Esophagus squamous epithelium (tissue), 5 donors: ENCODE results near the gene SMTN. TPM values are rescaled to one million over a fixed set of nuclear protein-coding genes. Genes with fewer than 3 reads are reported as not detected.

ENCODE experiments used
- DNase-seq: peaks from one replicate; lab custom pipeline; 2025; lab: John Stamatoyannopoulos, UW
- H3K27ac ChIP-seq, 4 donors: fragments of 200-600 bp; sonication (generic); one replicate each; pipeline ENCODE4 v1.5.1; 2016 to 2019; ENCODE audit warnings: mild to moderate bottlenecking in 1 of 4
- H3K27me3 ChIP-seq, 4 donors: fragments of 200-600 bp; sonication (generic); 1 replicate in 3 of 4; 2 replicates in 1 of 4; pipeline versions ENCODE4 v1.5.1 to v1.6.0; 2017 to 2021; ENCODE audit warnings: antibody characterized with exemption in 1 of 4
- H3K36me3 ChIP-seq, 3 donors: fragments of 200-600 bp; sonication (generic); one replicate each; pipeline ENCODE4 v1.5.1; 2016 to 2019
- H3K4me1 ChIP-seq, 3 donors: fragments of 200-600 bp; sonication (generic); one replicate each; pipeline ENCODE4 v1.5.1; 2017 to 2019
- H3K4me3 ChIP-seq, 4 donors: fragments of 200-600 bp; sonication (generic); 1 replicate in 3 of 4; 2 replicates in 1 of 4; pipeline ENCODE4 v1.5.1; 2016 to 2019; ENCODE audit warnings: mild to moderate bottlenecking in 2 of 4, moderate library complexity in 1 of 4
- H3K9me3 ChIP-seq, 3 donors: fragments of 200-600 bp; sonication (generic); one replicate each; pipeline ENCODE4 v1.5.1; 2016 to 2019
- POLR2A ChIP-seq, 4 donors: fragments of 450-650 bp; IDR thresholded peaks; one replicate each; pipeline ENCODE4 v1.6.1; 2017; ENCODE audit warnings: antibody characterized with exemption in 4 of 4, mild to moderate bottlenecking in 4 of 4, moderate library complexity in 3 of 4
- WGBS, 2 donors: methylation state at CpG; one replicate each; pipeline ENCODE4 v1.1.5; 2018; 5-methylcytosine and 5-hydroxymethylcytosine counted together
- intact Hi-C: fragments of 100-400 bp; cut with DNase I; formaldehyde crosslinking; loops from one replicate; pipeline ENCODE4 v1.15.0; 2022
- total RNA-seq, 4 donors: library from RNA; depleted of rRNA; stranded (reverse); fragments of >200 nt; gene quantifications; one replicate each; pipeline ENCODE4 v1.1.0, GENCODE V29; 2016
- TF ChIP-seq, protein P1 (sequence below), 6 experiments: fragments of 450-650 bp in 4 of 6; fragments of 200-600 bp in 2 of 6; sonication (generic) in 2 of 6; IDR thresholded peaks; one replicate each; pipeline ENCODE4 v1.5.1; 2016 to 2019; ENCODE audit warnings: antibody characterized with exemption in 6 of 6, mild to moderate bottlenecking in 4 of 6, moderate library complexity in 4 of 6
- donor health status: DM: yes; HTN: yes; CAD: no.

Gene SMTN
- total RNA-seq, 4 donors from 2014 or later = 28.2 to 158 (median 45.8) TPM

DNA sequence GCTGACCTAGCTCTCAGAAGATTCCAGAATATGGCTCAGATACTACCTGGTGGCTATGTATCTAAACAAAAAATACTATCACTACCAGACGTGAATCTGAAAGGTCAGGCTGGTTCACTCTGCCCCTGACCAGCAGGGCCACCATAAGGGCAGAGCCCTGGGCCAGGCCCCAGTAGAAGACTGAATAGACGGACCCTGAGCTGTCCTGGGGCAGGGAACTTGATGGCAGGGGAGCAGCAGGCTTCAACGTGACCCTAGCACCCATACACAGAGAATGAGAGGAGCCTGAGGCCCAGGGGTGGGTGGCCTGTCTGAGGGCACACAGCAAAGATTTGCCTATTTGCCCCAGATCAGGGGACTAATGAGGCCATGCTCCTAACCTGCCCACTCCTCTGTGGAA lies 72.2 kb downstream of the SMTN start:
- no peak for DNase-seq
- Histone ChIP-seq H3K27ac (peak overlapping the region in 2 of 4 donors; percentile 77 to 81), H3K36me3 (no peaks in the 10 kb centered on the region), H3K27me3 (no peaks in the 10 kb centered on the region), H3K4me1 (peaks cover 10 to 32% (median 11%) of the 10 kb centered on the region in 3 donors), H3K4me3 (no peak overlapping the region), H3K9me3 (no peaks in the 10 kb centered on the region)
- intact Hi-C loops = no loop called here
- TF ChIP-seq, protein P1, sequence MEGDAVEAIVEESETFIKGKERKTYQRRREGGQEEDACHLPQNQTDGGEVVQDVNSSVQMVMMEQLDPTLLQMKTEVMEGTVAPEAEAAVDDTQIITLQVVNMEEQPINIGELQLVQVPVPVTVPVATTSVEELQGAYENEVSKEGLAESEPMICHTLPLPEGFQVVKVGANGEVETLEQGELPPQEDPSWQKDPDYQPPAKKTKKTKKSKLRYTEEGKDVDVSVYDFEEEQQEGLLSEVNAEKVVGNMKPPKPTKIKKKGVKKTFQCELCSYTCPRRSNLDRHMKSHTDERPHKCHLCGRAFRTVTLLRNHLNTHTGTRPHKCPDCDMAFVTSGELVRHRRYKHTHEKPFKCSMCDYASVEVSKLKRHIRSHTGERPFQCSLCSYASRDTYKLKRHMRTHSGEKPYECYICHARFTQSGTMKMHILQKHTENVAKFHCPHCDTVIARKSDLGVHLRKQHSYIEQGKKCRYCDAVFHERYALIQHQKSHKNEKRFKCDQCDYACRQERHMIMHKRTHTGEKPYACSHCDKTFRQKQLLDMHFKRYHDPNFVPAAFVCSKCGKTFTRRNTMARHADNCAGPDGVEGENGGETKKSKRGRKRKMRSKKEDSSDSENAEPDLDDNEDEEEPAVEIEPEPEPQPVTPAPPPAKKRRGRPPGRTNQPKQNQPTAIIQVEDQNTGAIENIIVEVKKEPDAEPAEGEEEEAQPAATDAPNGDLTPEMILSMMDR (IDR thresholded peaks at IDR 0.05) = no peak
- no peak for TF ChIP-seq POLR2A (IDR thresholded peaks at IDR 0.05)
- 64 to 100% methylated on average over 1 to 3 of the region's 3 CpGs for WGBS, 2 donors

Other genes starting within 250 kb of the SMTN start
- 10 to 100 TPM in 3 of 4 donors, 1 to 10 TPM in 1; 9.5 to 24.0 (median 13.1) TPM for gene MORC2, start 112.5 kb upstream of the SMTN start, total RNA-seq
- 10 to 100 TPM; 27.9 to 63.1 (median 41.5) TPM for gene TUG1, start 112.1 kb upstream of the SMTN start, total RNA-seq
- 100 to 1,000 TPM in 2 of 4 donors, 10 to 100 TPM in 2; 13.3 to 291 (median 67.6) TPM for gene SELENOM, start 26.2 kb downstream of the SMTN start, total RNA-seq
- 1 to 10 TPM in 2 of 4 donors, under 1 TPM in 2; 0.22 to 2.4 (median 0.84) TPM for gene INPP5J, start 41.6 kb downstream of the SMTN start, total RNA-seq
- gene PLA2G3, start 59.2 kb downstream of the SMTN start, total RNA-seq = 10 to 100 TPM in 1 of 4 donors, 1 to 10 TPM in 3; 5.0 to 27.0 (median 7.8) TPM
- gene RNF185, start 78.9 kb downstream of the SMTN start, total RNA-seq = 10 to 100 TPM; 20.1 to 34.0 (median 27.5) TPM
- gene LIMK2, start 131.0 kb downstream of the SMTN start, total RNA-seq = 100 to 1,000 TPM in 2 of 4 donors, 10 to 100 TPM in 2; 61.8 to 134 (median 109) TPM
- gene PIK3IP1, start 211.2 kb downstream of the SMTN start, total RNA-seq = 10 to 100 TPM in 3 of 4 donors, 1 to 10 TPM in 1; 7.0 to 53.0 (median 19.2) TPM